ENCODE results near the gene MBLAC1. TPM values are rescaled to one million over a fixed set of nuclear protein-coding genes. Genes with fewer than 3 reads are reported as not detected.
A peak's percentile ranks its signal among the peaks of the same experiment; 100 is the strongest.

MBLAC1 gene
- total RNA-seq, 1 donor from 2014 or later, result 6.4 TPM

DNA sequence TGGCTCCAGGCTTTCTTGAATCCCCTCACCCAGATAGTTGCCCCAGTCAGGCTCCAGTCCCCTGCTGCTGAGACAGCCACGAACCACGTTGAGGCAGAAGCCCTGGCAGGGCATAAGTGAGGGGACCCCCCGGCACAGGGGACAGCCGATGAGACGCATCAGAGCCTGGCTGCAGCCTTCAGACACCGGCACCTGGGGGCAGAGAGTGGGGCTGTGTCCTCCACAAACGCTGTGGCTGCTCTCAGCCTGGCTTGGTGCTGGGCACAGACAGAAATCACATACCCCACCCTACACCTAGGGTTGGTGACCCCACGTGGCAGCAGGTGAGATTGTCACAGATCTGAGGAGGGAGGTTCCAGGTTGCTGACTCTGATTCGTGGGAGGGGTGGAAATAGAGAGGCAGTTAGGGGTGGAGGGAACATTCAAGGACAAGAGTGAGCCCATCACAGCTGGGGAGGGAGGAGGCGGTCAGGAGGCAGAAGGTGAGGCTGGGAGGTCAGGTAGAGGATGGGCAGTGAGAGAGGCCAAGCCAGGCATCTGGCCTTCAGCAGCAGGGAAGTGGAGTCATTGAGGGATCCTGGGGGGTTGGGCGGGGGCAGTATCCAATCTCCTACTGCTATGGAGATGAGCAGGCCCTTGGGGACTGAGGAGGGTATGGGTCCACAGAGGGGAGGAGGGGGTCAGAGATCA, 47.2 kb downstream of the MBLAC1 start:
- no peak for DNase-seq

DNA sequence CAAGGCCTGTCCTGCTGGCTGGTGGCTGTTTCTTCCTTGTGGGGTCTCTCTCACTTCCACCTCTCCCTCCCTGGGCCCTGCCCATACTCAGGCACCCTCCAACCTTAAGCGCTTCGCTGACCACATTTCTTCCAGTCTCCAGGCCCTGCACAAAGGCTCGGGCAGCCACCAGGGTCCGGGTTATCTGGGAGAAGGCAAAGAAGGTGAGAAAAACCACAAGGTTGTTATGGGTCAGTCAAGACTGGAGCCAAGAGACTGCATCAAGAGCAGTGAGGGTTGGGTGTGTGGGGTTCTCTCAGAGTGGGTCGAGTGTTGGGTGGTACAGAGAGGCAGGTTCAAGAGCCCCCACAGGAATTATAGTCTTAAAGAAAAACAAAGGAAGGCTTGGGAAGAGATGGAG, 47.8 kb downstream of the MBLAC1 start:
- no peak for DNase-seq

DNA sequence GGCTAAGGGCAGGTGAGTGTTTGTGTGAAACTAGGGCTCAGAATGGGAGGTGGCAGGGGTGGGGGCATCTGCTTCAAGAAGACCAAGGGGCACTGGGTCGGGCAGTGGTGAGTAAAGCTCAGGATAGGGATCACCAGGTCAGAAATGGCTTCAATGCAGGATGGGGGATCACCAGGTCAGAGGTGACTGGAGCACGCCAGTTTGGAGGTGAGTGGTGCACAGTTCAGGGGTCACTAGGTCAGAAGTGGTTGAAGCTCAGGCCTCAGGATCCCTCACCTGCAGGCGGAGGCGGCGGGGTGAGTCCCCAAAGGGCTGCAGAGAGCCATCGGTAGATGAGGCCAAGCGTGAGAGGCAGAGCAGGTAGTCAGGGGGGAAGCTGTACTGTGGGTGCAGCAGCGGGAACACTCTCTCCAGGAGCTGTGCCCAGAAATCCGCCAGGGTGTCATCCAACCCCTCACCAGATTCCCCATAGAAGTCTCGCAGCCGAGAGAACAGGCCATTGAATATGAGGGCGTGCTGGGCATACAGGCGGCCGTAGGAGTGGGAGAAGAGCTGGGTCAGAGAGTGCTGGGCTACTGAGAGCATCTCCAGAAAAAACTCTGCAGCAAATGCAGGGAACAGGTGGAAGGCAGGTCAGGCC, 48.6 kb downstream of the MBLAC1 start:
- DNase-seq, result no peak

DNA sequence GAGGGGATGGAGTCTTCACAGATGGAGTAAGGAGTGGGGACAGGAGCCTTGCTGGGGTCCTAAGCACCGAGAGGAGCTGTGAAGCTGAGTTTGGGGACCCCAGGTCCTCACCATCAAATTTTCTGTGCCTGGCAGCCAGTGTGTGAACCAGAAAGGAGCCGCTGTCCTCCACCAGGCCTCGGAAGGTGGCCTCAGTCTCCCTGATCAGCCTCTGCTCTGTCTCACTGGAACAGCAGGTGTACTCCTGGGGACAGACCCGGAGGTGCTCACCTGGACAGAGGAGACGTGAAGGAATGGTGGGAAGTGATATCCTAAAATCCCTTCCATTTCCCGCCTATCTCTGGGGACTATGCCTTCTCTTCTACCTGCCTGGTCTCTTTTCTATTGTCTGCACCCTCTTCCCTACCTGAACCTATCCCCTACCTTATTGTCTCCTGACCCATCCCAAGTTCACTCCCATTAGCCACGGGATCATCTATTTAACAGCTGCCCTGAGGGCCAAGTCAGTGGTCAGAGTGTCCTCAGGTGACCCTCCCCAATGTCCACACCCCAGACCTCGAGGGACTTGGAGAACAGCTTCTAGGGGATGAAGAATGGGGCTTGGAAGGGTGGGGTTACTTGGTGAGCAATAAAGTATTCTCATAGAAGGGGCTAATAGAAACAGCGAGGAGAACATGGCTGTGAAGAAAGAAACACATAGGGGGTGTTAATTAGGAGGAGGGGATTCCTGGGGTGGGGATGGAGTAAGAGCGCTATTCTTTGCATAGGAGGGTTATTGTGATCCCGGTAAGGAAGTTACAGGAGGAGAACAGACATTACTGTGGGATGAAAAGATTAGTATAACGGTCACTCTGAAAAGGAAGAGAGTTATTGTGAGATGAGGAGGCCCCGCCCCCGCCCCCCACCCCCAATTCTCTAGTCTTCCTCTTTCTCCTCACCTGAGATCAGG, 49.6 kb downstream of the MBLAC1 start:
- DNase-seq, result no peak

DNA sequence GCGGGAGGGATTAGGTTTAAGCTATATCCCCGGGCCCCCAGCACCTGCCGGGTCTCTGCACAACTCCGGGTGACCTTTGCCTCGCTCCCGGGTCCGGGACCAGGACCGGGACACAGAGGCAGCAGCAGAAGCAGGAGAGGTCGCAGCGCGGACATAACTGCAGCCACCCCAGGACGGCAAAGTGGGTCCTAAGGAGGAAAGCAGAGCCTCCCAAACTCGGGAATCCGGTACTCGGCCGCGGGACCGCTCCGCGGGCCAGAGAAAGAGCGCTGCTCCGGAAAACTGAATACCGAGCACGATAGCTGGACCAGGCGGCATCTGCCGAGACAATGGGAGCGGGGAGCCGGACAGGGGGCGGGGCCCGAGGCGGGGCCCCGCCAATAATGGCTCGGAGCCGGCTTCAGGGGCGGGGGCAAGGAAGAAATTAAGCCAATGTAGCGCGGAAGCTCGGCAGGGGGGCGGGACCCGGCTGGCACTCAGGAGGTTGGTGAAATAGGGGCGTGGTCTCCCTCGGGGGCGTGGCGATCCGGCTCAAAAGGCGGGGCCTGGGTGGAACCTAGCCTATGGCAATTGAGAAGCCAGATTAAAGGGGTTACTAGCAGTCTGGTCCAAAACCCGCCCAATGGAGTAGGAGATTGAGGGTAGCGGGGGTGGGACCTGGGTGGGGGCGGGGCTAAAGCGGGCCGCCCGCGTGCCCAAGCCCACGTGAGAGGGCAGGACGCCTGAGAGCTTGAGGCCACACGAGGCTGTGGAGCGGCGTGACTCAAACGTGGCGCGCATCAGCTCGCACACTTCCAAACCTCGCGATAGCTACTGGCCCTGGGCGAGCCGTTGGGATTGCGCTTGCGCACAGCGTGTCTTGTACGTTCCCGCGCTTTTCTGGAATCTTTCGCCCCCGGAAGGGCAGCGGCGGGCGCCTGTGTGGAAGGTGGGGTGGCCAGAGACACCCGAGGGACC, 50.6 kb downstream of the MBLAC1 start, which contains the start of the genes GPC2 and STAG3:
TSS of gene GPC2 (minus strand) at position 337 of the 957 bp plus-strand sequence. CDS start at position 155, 182 bp downstream.
TSS of gene STAG3 (plus strand) at position 874 of the 957 bp plus-strand sequence. CDS start 2,639 bp downstream, outside the sequence.
- DNase-seq, result peak; percentile 85

Small RNA genes within 50 kb of the gene (small RNA-seq; reads per million reads assigned to genes)
- gene MIR106B (71.0 reads per million, percentile 96 among the genes with 10 or more reads in this experiment), gene MIR25 (1,483 reads per million, percentile 99 among the genes with 10 or more reads in this experiment), gene MIR93 (770 reads per million, percentile 98 among the genes with 10 or more reads in this experiment)

Other genes with a start within 250 kb of the MBLAC1 start
- not detected for gene OR2AE1, start 249.9 kb upstream of the MBLAC1 start, total RNA-seq
- 9.0 TPM for gene TRIM4, start 207.4 kb upstream of the MBLAC1 start, total RNA-seq
- 0.47 TPM for gene GJC3, start 197.3 kb upstream of the MBLAC1 start, total RNA-seq
- gene AZGP1, start 150.9 kb upstream of the MBLAC1 start, total RNA-seq, result not detected
- 83.3 TPM for gene ZKSCAN1, start 111.4 kb upstream of the MBLAC1 start, total RNA-seq
- 14.7 TPM for gene ZSCAN21, start 77.2 kb upstream of the MBLAC1 start, total RNA-seq
- gene ZNF3, start 45.2 kb upstream of the MBLAC1 start, total RNA-seq, result 45.2 TPM
- gene COPS6, start 38.0 kb upstream of the MBLAC1 start, total RNA-seq, result 25.9 TPM
- 44.8 TPM for gene MCM7, start 25.6 kb upstream of the MBLAC1 start, total RNA-seq
- gene AP4M1, start 25.3 kb upstream of the MBLAC1 start, total RNA-seq, result 27.1 TPM
- gene TAF6, start 7.6 kb upstream of the MBLAC1 start, total RNA-seq, result 17.8 TPM
- gene CNPY4, start 7.3 kb upstream of the MBLAC1 start, total RNA-seq, result 19.2 TPM
- 22.6 TPM for gene LAMTOR4, start 22.0 kb downstream of the MBLAC1 start, total RNA-seq
- 8.0 TPM for gene TRAPPC14, start 31.8 kb downstream of the MBLAC1 start, total RNA-seq
- 2.3 TPM for gene GAL3ST4, start 41.6 kb downstream of the MBLAC1 start, total RNA-seq
- 71.9 TPM for gene GPC2, start 50.4 kb downstream of the MBLAC1 start, total RNA-seq
- gene STAG3, start 51.0 kb downstream of the MBLAC1 start, total RNA-seq, result 0.78 TPM
- gene PVRIG, start 93.0 kb downstream of the MBLAC1 start, total RNA-seq, result not detected
- gene SPDYE3, start 180.7 kb downstream of the MBLAC1 start, total RNA-seq, result not detected
- 9.5 TPM for gene PILRB, start 231.2 kb downstream of the MBLAC1 start, total RNA-seq
- gene PILRA, start 246.5 kb downstream of the MBLAC1 start, total RNA-seq, result 1.1 TPM

Data from occipital lobe (tissue), 3 donors.